K562 (cell line): ENCODE measurements around the gene NAXE. TPM values are rescaled to one million over a fixed set of nuclear protein-coding genes. Genes with fewer than 3 reads are reported as not detected.
A peak's percentile ranks its signal among the peaks of the same experiment; 100 is the strongest.

ENCODE experiments used
- BCOR ChIP-seq: fragments of 450-650 bp; IDR thresholded peaks from 2 replicates; pipeline ENCODE4 v1.6.1; 2016
- CXXC5 ChIP-seq: fragments of 250-450 bp; sonication (Bioruptor Pico); IDR thresholded peaks from 2 replicates; pipeline ENCODE4 v1.8.0; 2022; ENCODE audit warnings: inconsistent platforms, mild to moderate bottlenecking, moderate library complexity
- GATAD2A ChIP-seq: fragments of 450-650 bp; IDR thresholded peaks from 2 replicates; pipeline ENCODE4 v1.6.1; 2017
- HDAC1 ChIP-seq, 2 experiments: fragments of 450-650 bp; IDR thresholded peaks; 2 replicates each; pipeline ENCODE4 v1.6.1; 2016 to 2017; ENCODE audit warnings: inconsistent platforms in 1 of 2, mild to moderate bottlenecking in 1 of 2, moderate library complexity in 1 of 2
- HNRNPL ChIP-seq: fragments of 200-400 bp; formaldehyde crosslinking; IDR thresholded peaks from 2 replicates; pipeline ENCODE4 v1.6.1; 2017; ENCODE audit warnings: low read depth, mild to moderate bottlenecking, low read length
- LARP7 ChIP-seq: fragments of 450-650 bp; IDR thresholded peaks from 2 replicates; pipeline ENCODE4 v1.6.1; 2016
- NFATC3 ChIP-seq: fragments of 450-650 bp; IDR thresholded peaks from 2 replicates; pipeline ENCODE4 v1.6.1; 2017; ENCODE audit warnings: mild to moderate bottlenecking
- NRF1 ChIP-seq, 2 experiments: fragments of 450-650 bp; IDR thresholded peaks in 1 of 2; conservative IDR thresholded peaks in 1 of 2; 2 replicates each; pipeline ENCODE4 v1.6.1; 2014; ENCODE audit warnings: mild to moderate bottlenecking in 2 of 2
- PCBP1 ChIP-seq: fragments of 200-400 bp; formaldehyde crosslinking; IDR thresholded peaks from 2 replicates; pipeline ENCODE4 v1.6.1; 2018; ENCODE audit warnings: mild to moderate bottlenecking, low read depth, low read length; ENCODE audit not compliant: poor library complexity, severe bottlenecking
- TCF7 ChIP-seq: sonication (generic); IDR thresholded peaks from 2 replicates; pipeline ENCODE4 v1.6.1; 2016; ENCODE audit warnings: antibody characterized with exemption, borderline replicate concordance
- polyA plus RNA-seq, 8 experiments: library from polyadenylated mRNA; depleted of rRNA in 4 of 8; stranded (reverse) in 5 of 8; unstranded in 3 of 8; fragments of >200 nt; fragmentation: Nextera tagmentation in 2 of 8; fragmentation: Illumina TruSeq in 1 of 8; extraction: Ambion mirVana in 2 of 8; extraction: Trizol in 1 of 8; gene quantifications; 2 replicates each; pipeline versions ENCODE4 v1.2.1 to v1.2.3, GENCODE V29; 2011 to 2014; ENCODE audit warnings: inconsistent platforms in 1 of 8, missing spikeins in 1 of 8
- total RNA-seq, 7 experiments: library from RNA; depleted of rRNA in 6 of 7; stranded (reverse); fragments of >200 nt in 6 of 7; fragmentation: Illumina TruSeq in 2 of 7; extraction: Trizol in 2 of 7; gene quantifications; 2 replicates each; pipeline versions ENCODE4 v1.2.1 to v1.2.3, GENCODE V29; 2011 to 2021; ENCODE audit warnings: low replicate concordance in 1 of 7
- TF ChIP-seq, protein P1 (sequence below): sonication (generic); formaldehyde crosslinking; IDR thresholded peaks from 2 replicates; pipeline ENCODE4 v1.9.0; 2022; ENCODE audit warnings: mild to moderate bottlenecking, missing genetic modification reagents
- TF ChIP-seq, protein P2 (sequence below): sonication (generic); formaldehyde crosslinking; IDR thresholded peaks from 2 replicates; pipeline ENCODE4 v1.8.1; 2023; ENCODE audit warnings: mild to moderate bottlenecking, missing genetic modification reagents, moderate library complexity
- TF ChIP-seq, protein P3 (sequence below): sonication (generic); formaldehyde crosslinking; IDR thresholded peaks from 2 replicates; pipeline ENCODE4 v1.8.0; 2023; ENCODE audit warnings: mild to moderate bottlenecking, missing genetic modification reagents
- TF ChIP-seq, protein P4 (sequence below): fragments of 250-450 bp; sonication (Bioruptor Pico); IDR thresholded peaks from 2 replicates; pipeline ENCODE4 v1.8.0; 2022; ENCODE audit warnings: inconsistent platforms, mild to moderate bottlenecking, moderate library complexity, borderline replicate concordance
- TF ChIP-seq, protein P5 (sequence below): fragments of 250-450 bp; sonication (Bioruptor Pico); IDR thresholded peaks from 2 replicates; pipeline ENCODE4 v1.8.0; 2022; ENCODE audit warnings: moderate library complexity, mild to moderate bottlenecking, inconsistent platforms
- TF ChIP-seq, protein P6 (sequence below): fragments of 450-650 bp; IDR thresholded peaks from 2 replicates; pipeline ENCODE4 v1.7.0; 2016; ENCODE audit warnings: borderline replicate concordance

Gene NAXE
- total and polyA plus RNA-seq, 9 of the 15 experiments (the other 6 are each of a cell fraction or from before 2014, with no cell fraction given): 27.3 to 137 (median 90.0) TPM

DNA sequence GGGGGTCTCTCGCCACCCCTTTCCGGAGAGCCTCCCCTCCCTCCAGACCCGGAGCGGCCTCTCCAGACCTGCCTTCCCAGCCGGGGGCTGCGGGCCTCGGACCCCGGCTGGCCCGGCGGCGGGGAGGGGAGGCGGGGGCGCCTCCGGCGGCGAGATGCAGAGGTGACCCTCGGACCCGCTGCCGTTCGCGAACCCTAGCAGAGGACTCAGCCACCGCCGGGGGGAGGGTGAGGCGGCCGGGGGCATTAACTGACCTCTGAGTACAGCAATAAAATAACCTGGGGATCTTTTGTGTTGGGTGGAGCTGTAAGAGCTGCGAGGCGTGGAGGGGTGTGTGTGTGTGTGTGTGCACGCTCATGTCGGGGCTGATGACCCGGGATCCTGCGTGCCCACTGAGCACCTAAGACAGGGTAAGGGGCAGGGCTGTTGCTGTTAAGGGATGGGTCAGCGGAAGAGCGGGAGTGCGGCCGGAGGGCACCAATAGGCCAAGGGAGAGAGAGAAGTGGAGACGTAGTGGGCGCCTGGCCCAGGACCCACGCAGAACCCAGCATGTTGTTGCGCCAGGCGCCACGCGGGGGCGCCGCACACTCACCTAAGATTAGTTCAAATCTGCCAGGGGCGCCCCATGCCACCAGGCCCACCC lies 34.0 kb downstream of the NAXE start (continued):
- TF ChIP-seq, protein P1, sequence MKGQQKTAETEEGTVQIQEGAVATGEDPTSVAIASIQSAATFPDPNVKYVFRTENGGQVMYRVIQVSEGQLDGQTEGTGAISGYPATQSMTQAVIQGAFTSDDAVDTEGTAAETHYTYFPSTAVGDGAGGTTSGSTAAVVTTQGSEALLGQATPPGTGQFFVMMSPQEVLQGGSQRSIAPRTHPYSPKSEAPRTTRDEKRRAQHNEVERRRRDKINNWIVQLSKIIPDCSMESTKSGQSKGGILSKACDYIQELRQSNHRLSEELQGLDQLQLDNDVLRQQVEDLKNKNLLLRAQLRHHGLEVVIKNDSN (CRISPR knock-in tag): 0 out of 2 replicates have a peak, but pooled peaks have one; percentile 18
- TF ChIP-seq NFATC3 (no peak), LARP7 (0 out of 2 replicates have a peak, but pooled peaks have one; percentile 20), CXXC5 (CRISPR knock-in tag) (peak; percentile 19; the same call in 1 of the 2 replicates), HNRNPL (0 out of 2 replicates have a peak, but pooled peaks have one; percentile 53), NRF1 (conservative IDR thresholded peaks at IDR 0.05 in 1 of 2, IDR thresholded peaks at IDR 0.05 in 1 of 2) (peak in 1 of 2 experiments; percentile 24; a peak in 1 of 4 replicates), TCF7 (no peak), HDAC1 (IDR thresholded peaks at IDR 0.05) (peak in 1 of 2 experiments; percentile 74; a peak in 2 of 4 replicates), PCBP1 (peak; percentile 35), BCOR (peak; percentile 42; the same call in 1 of the 2 replicates), GATAD2A (peak; percentile 41; the same call in 1 of the 2 replicates)
- TF ChIP-seq, protein P2, sequence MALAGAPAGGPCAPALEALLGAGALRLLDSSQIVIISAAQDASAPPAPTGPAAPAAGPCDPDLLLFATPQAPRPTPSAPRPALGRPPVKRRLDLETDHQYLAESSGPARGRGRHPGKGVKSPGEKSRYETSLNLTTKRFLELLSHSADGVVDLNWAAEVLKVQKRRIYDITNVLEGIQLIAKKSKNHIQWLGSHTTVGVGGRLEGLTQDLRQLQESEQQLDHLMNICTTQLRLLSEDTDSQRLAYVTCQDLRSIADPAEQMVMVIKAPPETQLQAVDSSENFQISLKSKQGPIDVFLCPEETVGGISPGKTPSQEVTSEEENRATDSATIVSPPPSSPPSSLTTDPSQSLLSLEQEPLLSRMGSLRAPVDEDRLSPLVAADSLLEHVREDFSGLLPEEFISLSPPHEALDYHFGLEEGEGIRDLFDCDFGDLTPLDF: no peak
- TF ChIP-seq, protein P3, sequence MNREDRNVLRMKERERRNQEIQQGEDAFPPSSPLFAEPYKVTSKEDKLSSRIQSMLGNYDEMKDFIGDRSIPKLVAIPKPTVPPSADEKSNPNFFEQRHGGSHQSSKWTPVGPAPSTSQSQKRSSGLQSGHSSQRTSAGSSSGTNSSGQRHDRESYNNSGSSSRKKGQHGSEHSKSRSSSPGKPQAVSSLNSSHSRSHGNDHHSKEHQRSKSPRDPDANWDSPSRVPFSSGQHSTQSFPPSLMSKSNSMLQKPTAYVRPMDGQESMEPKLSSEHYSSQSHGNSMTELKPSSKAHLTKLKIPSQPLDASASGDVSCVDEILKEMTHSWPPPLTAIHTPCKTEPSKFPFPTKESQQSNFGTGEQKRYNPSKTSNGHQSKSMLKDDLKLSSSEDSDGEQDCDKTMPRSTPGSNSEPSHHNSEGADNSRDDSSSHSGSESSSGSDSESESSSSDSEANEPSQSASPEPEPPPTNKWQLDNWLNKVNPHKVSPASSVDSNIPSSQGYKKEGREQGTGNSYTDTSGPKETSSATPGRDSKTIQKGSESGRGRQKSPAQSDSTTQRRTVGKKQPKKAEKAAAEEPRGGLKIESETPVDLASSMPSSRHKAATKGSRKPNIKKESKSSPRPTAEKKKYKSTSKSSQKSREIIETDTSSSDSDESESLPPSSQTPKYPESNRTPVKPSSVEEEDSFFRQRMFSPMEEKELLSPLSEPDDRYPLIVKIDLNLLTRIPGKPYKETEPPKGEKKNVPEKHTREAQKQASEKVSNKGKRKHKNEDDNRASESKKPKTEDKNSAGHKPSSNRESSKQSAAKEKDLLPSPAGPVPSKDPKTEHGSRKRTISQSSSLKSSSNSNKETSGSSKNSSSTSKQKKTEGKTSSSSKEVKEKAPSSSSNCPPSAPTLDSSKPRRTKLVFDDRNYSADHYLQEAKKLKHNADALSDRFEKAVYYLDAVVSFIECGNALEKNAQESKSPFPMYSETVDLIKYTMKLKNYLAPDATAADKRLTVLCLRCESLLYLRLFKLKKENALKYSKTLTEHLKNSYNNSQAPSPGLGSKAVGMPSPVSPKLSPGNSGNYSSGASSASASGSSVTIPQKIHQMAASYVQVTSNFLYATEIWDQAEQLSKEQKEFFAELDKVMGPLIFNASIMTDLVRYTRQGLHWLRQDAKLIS: 0 out of 2 replicates have a peak, but pooled peaks have one; percentile 51
- TF ChIP-seq, protein P4, sequence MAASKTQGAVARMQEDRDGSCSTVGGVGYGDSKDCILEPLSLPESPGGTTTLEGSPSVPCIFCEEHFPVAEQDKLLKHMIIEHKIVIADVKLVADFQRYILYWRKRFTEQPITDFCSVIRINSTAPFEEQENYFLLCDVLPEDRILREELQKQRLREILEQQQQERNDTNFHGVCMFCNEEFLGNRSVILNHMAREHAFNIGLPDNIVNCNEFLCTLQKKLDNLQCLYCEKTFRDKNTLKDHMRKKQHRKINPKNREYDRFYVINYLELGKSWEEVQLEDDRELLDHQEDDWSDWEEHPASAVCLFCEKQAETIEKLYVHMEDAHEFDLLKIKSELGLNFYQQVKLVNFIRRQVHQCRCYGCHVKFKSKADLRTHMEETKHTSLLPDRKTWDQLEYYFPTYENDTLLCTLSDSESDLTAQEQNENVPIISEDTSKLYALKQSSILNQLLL (CRISPR knock-in tag): no peak
- TF ChIP-seq, protein P5, sequence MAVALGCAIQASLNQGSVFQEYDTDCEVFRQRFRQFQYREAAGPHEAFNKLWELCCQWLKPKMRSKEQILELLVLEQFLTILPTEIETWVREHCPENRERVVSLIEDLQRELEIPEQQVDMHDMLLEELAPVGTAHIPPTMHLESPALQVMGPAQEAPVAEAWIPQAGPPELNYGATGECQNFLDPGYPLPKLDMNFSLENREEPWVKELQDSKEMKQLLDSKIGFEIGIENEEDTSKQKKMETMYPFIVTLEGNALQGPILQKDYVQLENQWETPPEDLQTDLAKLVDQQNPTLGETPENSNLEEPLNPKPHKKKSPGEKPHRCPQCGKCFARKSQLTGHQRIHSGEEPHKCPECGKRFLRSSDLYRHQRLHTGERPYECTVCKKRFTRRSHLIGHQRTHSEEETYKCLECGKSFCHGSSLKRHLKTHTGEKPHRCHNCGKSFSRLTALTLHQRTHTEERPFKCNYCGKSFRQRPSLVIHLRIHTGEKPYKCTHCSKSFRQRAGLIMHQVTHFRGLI (CRISPR knock-in tag): no peak
- TF ChIP-seq, protein P6, sequence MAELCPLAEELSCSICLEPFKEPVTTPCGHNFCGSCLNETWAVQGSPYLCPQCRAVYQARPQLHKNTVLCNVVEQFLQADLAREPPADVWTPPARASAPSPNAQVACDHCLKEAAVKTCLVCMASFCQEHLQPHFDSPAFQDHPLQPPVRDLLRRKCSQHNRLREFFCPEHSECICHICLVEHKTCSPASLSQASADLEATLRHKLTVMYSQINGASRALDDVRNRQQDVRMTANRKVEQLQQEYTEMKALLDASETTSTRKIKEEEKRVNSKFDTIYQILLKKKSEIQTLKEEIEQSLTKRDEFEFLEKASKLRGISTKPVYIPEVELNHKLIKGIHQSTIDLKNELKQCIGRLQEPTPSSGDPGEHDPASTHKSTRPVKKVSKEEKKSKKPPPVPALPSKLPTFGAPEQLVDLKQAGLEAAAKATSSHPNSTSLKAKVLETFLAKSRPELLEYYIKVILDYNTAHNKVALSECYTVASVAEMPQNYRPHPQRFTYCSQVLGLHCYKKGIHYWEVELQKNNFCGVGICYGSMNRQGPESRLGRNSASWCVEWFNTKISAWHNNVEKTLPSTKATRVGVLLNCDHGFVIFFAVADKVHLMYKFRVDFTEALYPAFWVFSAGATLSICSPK: 0 out of 2 replicates have a peak, but pooled peaks have one; percentile 81
